Vagina (tissue), 2 donors: ENCODE measurements around the gene WDR41. TPM values are rescaled to one million over a fixed set of nuclear protein-coding genes. Genes with fewer than 3 reads are reported as not detected.

Experiments used
- DNase-seq, 2 donors: peaks; one replicate each; pipeline ENCODE4 v3.0.0-alpha.2; 2017; ENCODE audit errors: extremely low spot score in 2 of 2
- H3K27ac ChIP-seq: fragments of 200-600 bp; sonication (generic); one replicate; pipeline ENCODE4 v1.5.1; 2019
- H3K27me3 ChIP-seq: fragments of 200-600 bp; sonication (generic); one replicate; pipeline ENCODE4 v1.5.1; 2019
- H3K36me3 ChIP-seq, 2 donors: fragments of 200-600 bp; sonication (generic); one replicate each; pipeline ENCODE4 v1.5.1; 2017 to 2019
- H3K4me1 ChIP-seq: fragments of 200-600 bp; sonication (generic); one replicate; pipeline ENCODE4 v1.5.1; 2019
- H3K4me3 ChIP-seq, 2 donors: fragments of 200-600 bp; sonication (generic); 1 replicate in 1 of 2; 2 replicates in 1 of 2; pipeline ENCODE4 v1.5.1; 2016 to 2019
- H3K9me3 ChIP-seq: fragments of 200-600 bp; sonication (generic); one replicate; pipeline ENCODE4 v1.5.1; 2019
- CTCF ChIP-seq, 3 experiments: fragments of 450-650 bp in 2 of 3; fragments of 200-600 bp in 1 of 3; sonication (generic) in 1 of 3; IDR thresholded peaks; one replicate each; pipeline ENCODE4 v1.5.1; 2017 to 2019; ENCODE audit warnings: antibody characterized with exemption in 3 of 3, mild to moderate bottlenecking in 2 of 3, moderate library complexity in 2 of 3
- POLR2A ChIP-seq, 2 donors: fragments of 450-650 bp; IDR thresholded peaks; one replicate each; pipeline ENCODE4 v1.6.1; 2017; ENCODE audit warnings: antibody characterized with exemption in 2 of 2, mild to moderate bottlenecking in 2 of 2, moderate library complexity in 2 of 2
- POLR2AphosphoS5 ChIP-seq, 2 donors: sonication (generic); formaldehyde crosslinking; IDR thresholded peaks; one replicate each; pipeline ENCODE4 v1.9.0; 2017; ENCODE audit warnings: antibody characterized with exemption in 2 of 2, mild to moderate bottlenecking in 2 of 2, low read depth in 1 of 2; ENCODE audit not compliant: insufficient read depth in 1 of 2
- intact Hi-C: fragments of 100-400 bp; cut with DNase I; formaldehyde crosslinking; loops from one replicate; pipeline ENCODE4 v1.15.1; 2023
- total RNA-seq: library from RNA; depleted of rRNA; stranded (reverse); fragments of >200 nt; gene quantifications from one replicate; pipeline ENCODE4 v1.2.3, GENCODE V29; 2016

WDR41 gene
- total RNA-seq, 1 donor from 2014 or later = 40.3 TPM

- DNase-seq = no peak
- H3K4me1 ChIP-seq = peaks cover 25% of the 10 kb centered on the region
- intact Hi-C loops = no loop called here
- no peak overlapping the region for H3K4me3 ChIP-seq
- TF ChIP-seq POLR2A (IDR thresholded peaks at IDR 0.05) = no peak
- TF ChIP-seq CTCF (IDR thresholded peaks at IDR 0.05) = no peak
- no peak for TF ChIP-seq POLR2AphosphoS5 (IDR thresholded peaks at IDR 0.05; ENCODE audit: insufficient read depth in 1 of 2, low read depth in 1 of 2)
- H3K36me3 ChIP-seq = peaks cover 0 to 22% of the 10 kb centered on the region in 2 donors
- no peaks in the 10 kb centered on the region for H3K9me3 ChIP-seq
- no peaks in the 10 kb centered on the region for H3K27me3 ChIP-seq
- peak overlapping the region; percentile 6 for H3K27ac ChIP-seq
Measured at GRCh38 chr5:77427998-77428397, 64.1 kb downstream of the WDR41 start.

GRCh38 chr5:77426670-77427069 is 65.4 kb downstream of the WDR41 start:
- Histone ChIP-seq H3K4me1 (peaks cover 25% of the 10 kb centered on the region), H3K36me3 (peaks cover 0 to 16% of the 10 kb centered on the region in 2 donors), H3K27ac (no peak overlapping the region), H3K4me3 (no peak overlapping the region), H3K9me3 (no peaks in the 10 kb centered on the region), H3K27me3 (no peaks in the 10 kb centered on the region)
- no peak for DNase-seq
- intact Hi-C loops = no loop called here
- TF ChIP-seq POLR2A (IDR thresholded peaks at IDR 0.05) (no peak), CTCF (IDR thresholded peaks at IDR 0.05) (no peak), POLR2AphosphoS5 (IDR thresholded peaks at IDR 0.05; ENCODE audit: insufficient read depth in 1 of 2, low read depth in 1 of 2) (no peak)

- H3K36me3 ChIP-seq = peaks cover 0 to 11% of the 10 kb centered on the region in 2 donors
- H3K27ac ChIP-seq = peak overlapping the region; percentile 6
Measured at GRCh38 chr5:77425998-77426659, 66.0 kb downstream of the WDR41 start.

GRCh38 chr5:77425420-77425819 is 66.7 kb downstream of the WDR41 start:
- H3K9me3 ChIP-seq = no peaks in the 10 kb centered on the region
- H3K36me3 ChIP-seq = peaks cover 0 to 5% of the 10 kb centered on the region in 2 donors
- H3K4me1 ChIP-seq = peaks cover 25% of the 10 kb centered on the region
- no peak overlapping the region for H3K4me3 ChIP-seq
- intact Hi-C loops = no loop called here
- TF ChIP-seq POLR2A (IDR thresholded peaks at IDR 0.05) = no peak
- no peak for TF ChIP-seq CTCF (IDR thresholded peaks at IDR 0.05)
- no peak for TF ChIP-seq POLR2AphosphoS5 (IDR thresholded peaks at IDR 0.05; ENCODE audit: insufficient read depth in 1 of 2, low read depth in 1 of 2)
- DNase-seq = no peak
- H3K27ac ChIP-seq = peak overlapping the region; percentile 6
- no peaks in the 10 kb centered on the region for H3K27me3 ChIP-seq

More at GRCh38 chr5:77425998-77426659, 66.0 kb downstream of the WDR41 start:
- Histone ChIP-seq H3K9me3 (no peaks in the 10 kb centered on the region), H3K4me3 (no peak overlapping the region), H3K4me1 (peaks cover 25% of the 10 kb centered on the region), H3K27me3 (no peaks in the 10 kb centered on the region)
- no peak for DNase-seq
- TF ChIP-seq CTCF (IDR thresholded peaks at IDR 0.05) (no peak), POLR2AphosphoS5 (IDR thresholded peaks at IDR 0.05; ENCODE audit: insufficient read depth in 1 of 2, low read depth in 1 of 2) (no peak), POLR2A (IDR thresholded peaks at IDR 0.05) (no peak)
- intact Hi-C loops = no loop called here

GRCh38 chr5:77424921-77425320 is 67.2 kb downstream of the WDR41 start:
- TF ChIP-seq POLR2AphosphoS5 (IDR thresholded peaks at IDR 0.05; ENCODE audit: insufficient read depth in 1 of 2, low read depth in 1 of 2) (no peak), CTCF (IDR thresholded peaks at IDR 0.05) (no peak), POLR2A (IDR thresholded peaks at IDR 0.05) (no peak)
- no peaks in the 10 kb centered on the region for H3K9me3 ChIP-seq
- peaks cover 25% of the 10 kb centered on the region for H3K4me1 ChIP-seq
- intact Hi-C loops = no loop called here
- H3K4me3 ChIP-seq = no peak overlapping the region
- H3K27ac ChIP-seq = no peak overlapping the region
- no peaks in the 10 kb centered on the region for H3K27me3 ChIP-seq
- DNase-seq = no peak
- peaks cover 0 to 3% of the 10 kb centered on the region in 2 donors for H3K36me3 ChIP-seq
